ENCODE measurements around the gene ATP6AP1.

GRCh38 chrX:154402622-154403127 lies 25.8 kb upstream of the ATP6AP1 start:
- no peak for TF ChIP-seq CTCF (tag by site-specific recombination; IDR thresholded peaks at IDR 0.05)
- TF ChIP-seq TCF7L2 (IDR thresholded peaks at IDR 0.05; ENCODE audit: borderline replicate concordance, low read depth, low read length): no peak
- no peak for TF ChIP-seq HOXA7 (CRISPR knock-in tag; IDR thresholded peaks at IDR 0.05; ENCODE audit: borderline replicate concordance)
- no peak for TF ChIP-seq ZNF837 (tag by site-specific recombination; IDR thresholded peaks at IDR 0.05)
- no peak for TF ChIP-seq SALL2 (tag by site-specific recombination; IDR thresholded peaks at IDR 0.05; ENCODE audit: borderline replicate concordance)
- TF ChIP-seq BCL11A (tag by site-specific recombination; IDR thresholded peaks at IDR 0.05; ENCODE audit: low read depth): no peak
- no peak for TF ChIP-seq ZBTB21 (tag by site-specific recombination; IDR thresholded peaks at IDR 0.05)
- TF ChIP-seq REST (tag by site-specific recombination; IDR thresholded peaks at IDR 0.05): no peak
